ENCODE measurements around the gene PRPH2.
A peak's percentile ranks its signal among the peaks of the same experiment; 100 is the strongest.
"Not testable (repeated sequence)": the region's sequence is repeated elsewhere in the genome, so short reads cannot be mapped to it uniquely, and the experiment has no call there.

Gene PRPH2

DNA sequence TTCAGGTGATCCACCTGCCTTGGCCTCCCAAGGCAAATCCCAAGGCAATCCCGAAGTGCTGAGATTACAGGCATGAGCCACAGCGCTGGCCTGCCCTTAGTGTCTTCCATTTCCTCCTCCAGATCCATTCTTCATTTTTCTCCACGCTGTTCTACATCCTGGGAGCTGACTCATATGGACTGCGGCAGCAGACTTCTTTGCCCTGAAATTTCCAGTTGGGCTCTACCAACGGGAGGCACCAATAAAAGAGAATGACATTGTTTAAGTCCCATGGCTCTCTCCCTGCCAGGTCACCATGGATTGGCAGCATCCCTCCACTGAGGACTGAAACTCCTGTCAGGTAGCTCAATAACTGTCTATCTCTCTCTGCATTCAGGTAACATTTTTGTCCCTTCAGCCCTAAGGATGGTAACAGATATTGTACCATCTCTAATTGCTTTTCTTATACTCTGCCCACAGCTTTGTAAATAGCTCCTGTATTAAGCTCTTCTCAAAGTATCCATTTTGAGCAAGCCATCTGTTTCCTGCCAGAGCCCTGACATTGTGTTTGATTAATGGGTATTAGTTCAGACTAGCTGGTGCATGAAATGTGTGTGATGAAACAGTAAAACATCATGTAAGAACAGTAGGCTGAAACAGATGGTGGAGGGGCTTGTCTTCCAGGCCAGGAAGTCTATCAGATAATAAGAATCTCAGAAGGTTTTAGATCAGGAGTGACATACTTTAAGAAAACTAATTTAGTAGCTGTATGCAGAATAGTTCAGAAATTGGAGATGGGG is 19.9 kb upstream of the PRPH2 start:
- DNase-seq = no peak

- no peak for DNase-seq
Measured at GRCh38 chr6:42740725-42741124, 18.3 kb upstream of the PRPH2 start.

DNA sequence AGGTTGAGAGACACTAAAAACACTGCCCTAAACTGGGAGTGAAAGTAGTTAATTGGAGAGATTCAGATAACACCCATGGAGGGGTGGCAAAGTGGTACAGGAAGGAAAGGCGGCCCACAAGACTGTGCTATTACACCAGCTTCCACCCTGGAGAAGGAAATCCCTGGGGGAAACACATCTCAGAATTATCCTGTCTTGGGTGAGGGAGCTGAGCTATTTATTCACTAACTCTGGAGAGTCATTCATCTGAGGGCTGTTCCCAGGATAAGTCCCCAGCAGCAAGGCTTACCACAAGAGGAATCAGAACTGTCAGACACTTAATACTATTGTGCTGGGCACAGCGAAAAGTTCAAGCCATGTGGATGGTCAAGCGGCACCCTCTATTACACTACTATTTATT is 13.6 kb upstream of the PRPH2 start:
- no peak for DNase-seq

- DNase-seq = not testable (repeated sequence)
Measured at GRCh38 chr6:42733867-42734481, 11.6 kb upstream of the PRPH2 start.

- DNase-seq = no peak
Measured at GRCh38 chr6:42729731-42730130, 7.3 kb upstream of the PRPH2 start.

- no peak for DNase-seq
Measured at GRCh38 chr6:42727627-42728026, 5.2 kb upstream of the PRPH2 start.

DNA sequence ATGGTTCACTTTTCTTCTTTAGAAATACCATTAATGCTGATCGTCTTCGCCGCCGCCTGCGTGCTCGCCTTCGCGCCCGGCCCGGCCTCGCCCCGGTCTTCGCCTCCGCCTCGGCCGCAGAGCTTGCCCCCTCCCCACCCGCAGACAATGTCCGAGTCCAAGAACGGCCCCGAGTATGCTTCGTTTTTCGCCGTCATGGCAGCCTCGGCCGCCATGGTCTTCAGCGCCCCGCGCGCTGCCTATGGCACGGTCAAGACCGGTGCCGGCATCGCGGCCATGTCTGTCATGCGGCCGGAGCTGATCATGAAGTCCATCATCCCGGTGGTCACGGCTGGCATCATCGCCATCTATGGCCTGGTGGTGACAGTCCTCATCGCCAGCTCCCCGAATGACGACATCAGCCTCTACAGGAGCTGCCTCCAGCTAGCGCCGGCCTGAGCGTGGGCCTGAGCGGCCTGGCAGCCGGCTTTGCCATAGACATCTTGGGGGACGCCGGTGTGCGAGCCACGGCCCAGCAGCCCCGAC is 4.8 kb upstream of the PRPH2 start:
- DNase-seq = no peak

- DNase-seq = peak; percentile 65
Measured at GRCh38 chr6:42726485-42727086, 4.2 kb upstream of the PRPH2 start.

GRCh38 chr6:42726026-42726425 is 3.6 kb upstream of the PRPH2 start:
- DNase-seq = no peak

DNA sequence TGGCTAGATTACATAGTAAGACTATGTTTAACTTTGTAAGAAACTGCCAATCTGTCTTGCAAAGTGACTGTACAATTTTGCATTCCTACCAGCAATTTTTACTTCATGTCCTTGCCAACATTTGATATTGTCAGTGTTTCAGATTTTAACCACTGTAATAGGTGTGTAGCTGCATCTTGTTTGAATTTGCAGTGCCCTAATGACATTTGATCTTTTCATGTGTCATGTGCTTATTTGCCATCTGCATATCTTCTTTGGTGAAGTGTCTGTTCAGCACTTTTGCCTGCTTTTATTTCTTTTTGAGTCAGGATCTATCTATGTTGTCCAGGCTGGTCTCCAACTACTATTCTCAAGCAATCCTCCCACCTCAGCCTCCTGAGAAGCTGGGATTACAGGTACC is 2.4 kb upstream of the PRPH2 start:
- no peak for DNase-seq

- no peak for DNase-seq
Measured at GRCh38 chr6:42720739-42721138, 1.7 kb downstream of the PRPH2 start.

DNA sequence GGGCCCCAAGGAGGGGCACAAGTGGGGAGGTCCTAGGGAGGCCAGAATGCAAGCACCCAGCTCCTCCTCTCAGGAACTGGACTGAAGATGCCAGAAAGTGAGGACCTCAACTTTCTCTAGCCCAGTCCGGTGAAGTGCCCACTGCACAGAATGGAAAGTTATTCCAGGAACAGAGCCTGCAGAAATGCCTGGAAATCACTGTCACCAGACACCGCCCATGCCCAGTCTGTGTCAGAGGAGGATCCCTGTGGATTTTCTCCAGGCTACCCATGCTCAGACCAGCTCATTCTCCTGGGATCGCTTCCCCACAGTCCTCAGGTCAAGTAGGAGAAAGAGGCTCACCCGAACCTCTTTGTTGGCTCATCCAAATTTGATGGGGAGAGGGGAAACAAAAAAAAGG is 6.5 kb downstream of the PRPH2 start:
- no peak for DNase-seq

GRCh38 chr6:42714098-42714761 is 8.2 kb downstream of the PRPH2 start:
- DNase-seq = no peak

DNA sequence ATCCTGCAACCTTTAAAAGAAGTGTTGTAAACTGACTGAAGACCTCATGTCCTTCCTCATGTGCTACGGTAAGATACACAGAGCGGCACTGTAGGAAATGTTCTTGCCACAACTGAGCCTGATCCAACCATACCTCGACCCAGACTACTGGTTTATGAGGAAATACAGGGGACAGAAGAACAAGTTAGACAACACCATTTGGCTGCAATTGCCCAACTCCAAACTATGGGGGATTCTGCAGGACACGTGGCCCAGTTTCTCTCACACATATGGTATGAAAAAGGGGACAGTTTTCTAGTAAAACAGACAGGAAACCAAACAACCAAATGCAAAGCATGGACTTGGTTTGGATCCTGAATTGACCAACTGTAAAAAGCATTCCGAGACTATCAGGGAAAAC is 10.5 kb downstream of the PRPH2 start:
- no peak for DNase-seq

DNA sequence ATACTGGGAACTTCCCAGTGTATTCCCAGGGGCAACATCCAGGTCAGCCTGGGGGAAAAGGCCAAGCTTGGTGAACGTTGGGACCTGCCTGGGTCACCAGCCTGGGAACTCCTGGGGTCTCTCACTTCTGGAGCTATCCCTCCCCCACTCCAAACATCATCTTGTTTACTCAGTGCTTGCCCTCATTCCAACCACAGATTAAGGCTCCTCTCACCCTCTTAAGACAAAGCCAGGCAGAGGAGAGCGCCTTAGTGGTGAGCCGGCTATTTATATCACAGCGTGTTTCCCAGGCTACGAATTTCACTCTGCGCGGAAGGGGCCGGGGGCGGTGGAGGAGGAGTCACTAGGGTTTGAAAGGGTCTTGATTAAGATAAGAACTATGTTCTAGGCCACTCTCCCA is 12.1 kb downstream of the PRPH2 start:
- DNase-seq = no peak

DNA sequence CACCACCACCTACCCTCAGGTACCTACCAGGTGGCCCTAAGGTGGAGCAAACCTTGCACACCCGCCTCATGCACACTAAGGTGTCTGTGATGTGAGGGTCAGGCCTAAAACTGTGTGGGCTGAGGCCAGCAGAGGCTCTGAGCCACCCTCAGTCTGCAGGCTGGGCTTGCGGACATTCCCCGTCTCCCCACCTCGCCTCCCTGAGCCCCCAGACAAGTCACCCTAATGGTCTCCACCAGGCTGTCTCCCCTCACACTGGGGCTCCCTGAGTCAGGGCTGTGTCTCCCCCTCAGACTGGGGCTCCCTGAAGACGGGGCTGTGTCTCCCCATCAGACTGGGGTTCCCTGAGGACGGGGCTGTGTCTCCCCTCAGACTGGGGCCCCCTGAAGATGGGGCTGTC is 12.5 kb downstream of the PRPH2 start:
- no peak for DNase-seq

GRCh38 chr6:42708096-42708495 is 14.3 kb downstream of the PRPH2 start:
- no peak for DNase-seq

GRCh38 chr6:42707595-42707994 is 14.8 kb downstream of the PRPH2 start:
- DNase-seq = no peak

GRCh38 chr6:42704937-42705374 is 17.4 kb downstream of the PRPH2 start:
- DNase-seq = no peak

GRCh38 chr6:42704251-42704936 is 18.0 kb downstream of the PRPH2 start:
- DNase-seq = no peak

DNA sequence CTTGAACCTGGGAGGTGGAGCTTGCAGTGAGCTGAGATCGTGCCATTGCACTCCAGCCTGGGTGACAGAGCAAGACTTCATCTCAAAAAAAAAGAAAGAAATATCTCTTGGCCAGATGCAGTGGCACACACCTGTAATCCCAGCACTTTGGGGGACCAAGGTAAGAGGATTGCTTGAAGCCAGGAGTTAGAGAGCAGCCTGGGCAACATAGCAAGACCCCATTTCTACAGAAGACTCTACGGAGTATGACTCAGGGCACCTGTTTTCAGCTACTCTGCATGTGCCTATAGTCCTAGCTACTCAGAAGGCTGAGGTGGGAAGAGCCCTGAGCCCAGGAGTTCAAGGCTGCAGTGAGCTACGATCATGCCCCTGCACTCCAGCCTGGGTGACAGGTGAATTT is 19.6 kb downstream of the PRPH2 start:
- not testable (repeated sequence) for DNase-seq

GRCh38 chr6:42702200-42702599 is 20.2 kb downstream of the PRPH2 start:
- no peak for DNase-seq

GRCh38 chr6:42698217-42698616 is 24.2 kb downstream of the PRPH2 start:
- DNase-seq = no peak

All from effector CD4-positive, alpha-beta T cell (primary cell).